NCI-H146 treated with DMSO at 0.1 percent for 48 hours (cell line): ENCODE results near the gene GOT1.

Experiments
- DNase-seq: peaks from one replicate; lab custom pipeline; 2025; ENCODE audit not compliant: unreplicated experiment; lab: John Stamatoyannopoulos, UW

Gene GOT1

DNA sequence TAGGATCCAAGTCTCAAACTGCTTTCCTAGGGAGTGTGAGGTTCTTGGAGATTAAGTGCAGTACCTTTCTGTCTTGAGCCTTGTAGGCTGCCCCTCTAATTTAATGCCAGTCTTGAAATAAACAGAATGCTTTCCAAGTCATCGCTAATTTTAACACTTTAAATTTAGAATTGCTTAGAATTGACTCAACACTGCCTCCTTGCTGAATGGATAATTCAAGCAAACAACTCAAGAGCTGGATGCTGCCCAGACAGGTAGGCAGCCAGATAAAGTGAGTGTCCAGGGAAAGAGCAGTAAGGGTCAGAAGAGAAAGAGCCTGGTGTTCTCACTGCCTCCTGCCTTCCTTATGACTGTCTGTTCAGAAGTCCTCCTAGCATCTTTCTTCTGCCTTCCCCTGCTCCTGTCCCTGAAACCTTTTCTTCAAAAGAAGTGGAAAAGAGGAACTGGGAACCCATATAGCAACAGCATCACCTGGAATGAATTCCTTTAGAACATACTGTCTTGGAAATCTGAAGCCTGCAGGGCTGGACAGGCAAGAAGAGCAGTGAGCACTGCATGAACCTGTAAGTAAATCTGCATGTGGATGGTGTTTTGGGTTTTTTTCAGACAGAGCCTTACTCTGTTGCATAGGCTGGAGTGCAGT, 3.1 kb upstream of the GOT1 start:
- no peak for DNase-seq

DNA sequence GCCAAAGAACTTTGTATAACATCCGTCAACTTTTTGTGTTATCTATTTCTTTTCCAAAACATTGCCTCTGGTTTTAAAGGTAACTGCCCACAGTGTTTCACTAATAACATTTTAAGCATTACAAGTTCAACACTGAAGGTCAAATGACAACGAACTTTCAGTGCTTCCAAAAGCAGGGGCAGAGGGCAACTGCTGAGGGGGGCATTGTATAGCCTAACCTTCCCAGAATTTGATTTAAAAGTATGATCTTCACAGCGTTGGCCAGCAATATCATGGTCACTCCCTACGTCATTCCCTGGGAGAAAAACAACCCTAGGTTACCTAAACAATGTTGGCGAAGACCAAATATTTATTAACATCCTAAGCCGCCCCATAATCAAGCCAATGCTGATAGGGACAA, 2.5 kb upstream of the GOT1 start:
- DNase-seq = no peak

DNA sequence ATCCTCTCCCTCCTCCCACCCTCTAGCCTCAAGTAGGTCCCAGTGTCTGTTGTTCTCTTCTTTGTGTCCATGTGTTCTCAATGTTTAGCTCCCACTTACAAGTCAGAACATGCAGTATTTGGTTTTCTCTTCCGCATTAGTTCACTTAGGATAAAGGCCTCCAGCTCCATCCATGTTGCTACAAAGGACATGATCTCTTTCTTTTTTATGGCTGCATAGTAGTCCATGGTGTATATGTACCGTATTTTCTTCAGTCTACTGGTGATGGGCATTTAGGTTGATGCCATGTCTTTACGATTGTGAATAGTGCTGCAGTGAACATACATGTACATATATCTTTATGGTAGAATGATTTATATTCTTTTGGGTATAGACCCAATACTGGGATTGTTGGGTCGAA, 1.6 kb upstream of the GOT1 start:
- DNase-seq = no peak

DNA sequence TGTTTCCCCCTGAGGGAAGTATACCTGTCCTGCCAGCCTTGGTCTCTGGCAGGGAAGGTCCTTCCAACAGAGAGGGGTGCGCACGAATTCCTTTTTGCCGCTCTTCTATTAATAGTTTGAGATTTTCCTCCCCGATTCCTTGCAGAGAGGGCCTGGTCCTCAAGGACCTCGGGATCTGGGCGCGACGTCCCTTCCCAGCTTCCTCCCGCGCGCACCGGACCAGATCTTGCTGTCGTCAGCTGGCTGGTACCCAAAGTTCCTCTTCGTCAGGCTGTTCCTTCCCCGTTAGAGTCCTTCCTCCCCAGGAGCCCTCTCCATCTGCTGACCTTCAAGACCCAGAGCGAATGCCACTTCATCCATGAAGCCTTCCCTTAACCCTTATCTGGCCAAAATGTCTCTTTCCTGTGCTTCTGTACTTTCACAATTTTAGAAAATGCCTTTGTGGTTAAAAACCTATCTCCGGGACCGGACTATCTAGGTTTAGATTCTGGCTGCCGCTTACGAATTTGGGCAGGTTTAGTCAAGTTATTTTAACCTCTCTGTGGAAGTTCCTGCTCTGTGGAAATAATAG, 851 bp upstream of the GOT1 start:
- no peak for DNase-seq

DNA sequence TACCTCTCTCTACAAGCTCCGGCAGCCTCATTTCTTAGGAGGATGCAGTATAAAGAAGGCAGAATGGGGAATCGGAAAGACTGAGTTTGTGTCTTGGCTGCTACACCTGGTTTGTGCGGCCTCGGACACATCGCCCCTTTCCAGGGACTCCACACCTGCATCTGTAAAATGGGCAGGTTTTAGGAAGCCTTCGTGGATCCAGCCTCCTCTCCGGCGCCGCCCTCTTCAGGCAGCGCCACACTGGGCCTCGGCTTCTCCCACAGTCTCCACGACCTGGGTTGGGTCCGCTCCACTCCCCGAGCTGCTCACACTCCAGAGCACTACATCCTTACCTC, 341 bp downstream of the GOT1 start:
- DNase-seq = no peak

DNA sequence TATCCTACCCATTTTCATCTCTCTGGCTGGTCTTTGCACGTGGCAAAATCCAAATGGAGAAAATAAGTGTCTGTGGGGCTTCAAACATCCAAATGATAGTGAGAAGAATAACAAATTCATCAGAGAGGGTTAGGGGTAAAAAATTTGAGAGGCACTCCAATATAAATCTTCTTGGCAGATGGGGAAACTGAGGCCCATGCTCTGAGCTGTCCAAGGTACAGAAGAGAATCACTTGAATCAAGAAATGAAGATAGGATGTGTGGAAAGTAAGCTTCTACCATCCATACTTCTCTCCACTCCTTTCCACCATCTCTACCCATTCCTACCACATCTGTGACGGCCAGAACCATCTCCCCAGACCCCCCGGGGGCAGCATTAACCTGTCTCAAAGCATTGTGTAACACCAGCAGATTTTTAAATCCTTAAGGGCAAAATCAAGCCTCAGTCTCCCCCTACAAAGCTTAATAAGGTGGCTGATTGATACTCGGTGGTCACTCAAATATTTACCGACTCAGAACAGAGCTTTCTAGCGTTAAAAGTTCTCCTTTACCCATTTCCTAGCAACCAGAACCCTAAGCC, 818 bp downstream of the GOT1 start:
- no peak for DNase-seq

DNA sequence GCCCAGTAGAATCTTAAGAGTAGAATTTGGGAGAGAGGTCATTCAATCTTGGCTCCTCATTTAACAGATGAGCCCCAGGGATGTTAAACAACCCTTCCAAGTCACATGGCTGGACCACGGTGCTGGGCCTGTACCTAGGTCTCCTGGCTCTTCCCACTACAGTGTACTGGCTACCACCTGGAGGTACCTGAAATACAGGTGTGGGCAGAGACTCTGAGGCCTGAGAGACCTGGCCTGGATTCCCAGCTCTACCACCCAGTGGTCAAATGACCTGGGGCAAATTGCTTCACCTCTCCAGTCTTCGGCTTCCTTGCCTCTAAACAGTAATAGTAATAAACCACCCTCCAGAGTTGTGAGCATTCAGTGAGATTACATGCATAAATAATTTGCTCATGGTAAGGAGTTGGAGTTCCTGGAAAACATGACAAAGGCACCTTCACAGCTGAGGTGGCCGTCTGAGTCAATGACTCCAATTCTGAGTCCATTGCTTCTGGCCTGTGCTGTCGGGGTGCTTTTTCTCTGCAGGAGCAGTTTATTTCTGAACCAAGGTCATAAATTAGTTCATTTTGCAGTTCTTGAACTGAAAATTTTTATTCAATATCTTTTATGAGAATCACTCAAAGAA, 2.7 kb downstream of the GOT1 start:
- no peak for DNase-seq

DNA sequence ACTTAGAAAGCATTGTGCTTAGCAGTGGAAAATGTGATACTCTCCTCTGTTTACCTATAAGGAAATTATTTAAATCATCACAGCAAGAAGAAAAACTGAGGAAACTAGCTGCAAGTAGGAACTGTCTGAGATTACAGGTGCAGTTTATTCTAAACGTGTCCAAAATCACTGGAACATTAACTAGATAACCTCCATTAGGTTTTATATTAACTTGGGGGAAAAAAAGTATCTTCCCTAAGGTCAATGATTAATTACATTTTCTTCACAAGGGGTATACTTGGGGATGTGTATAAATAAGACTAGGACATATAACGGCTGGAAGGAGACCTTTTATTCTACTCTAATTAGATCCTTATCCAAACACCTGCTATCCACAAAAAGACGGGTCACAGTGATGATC, 3.7 kb downstream of the GOT1 start:
- no peak for DNase-seq

DNA sequence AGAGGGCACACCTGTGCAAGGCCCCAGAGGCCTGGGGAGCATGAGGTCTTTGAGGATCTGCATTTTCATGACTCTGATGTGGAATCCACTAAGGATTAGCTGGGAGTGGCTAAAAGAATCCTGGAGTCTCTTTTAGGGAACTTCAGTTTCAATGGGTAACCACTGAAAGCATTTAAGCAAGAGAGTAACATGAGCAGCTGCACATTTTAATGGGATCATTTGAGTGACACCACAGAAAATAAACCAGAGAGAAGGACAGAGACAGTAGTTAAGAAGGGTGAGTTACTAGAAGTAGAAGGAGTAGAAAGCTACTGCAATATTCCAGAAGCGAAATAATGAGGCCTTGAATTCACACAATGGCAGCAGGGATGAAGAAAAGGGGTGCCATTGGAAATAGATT, 5.2 kb downstream of the GOT1 start:
- no peak for DNase-seq

DNA sequence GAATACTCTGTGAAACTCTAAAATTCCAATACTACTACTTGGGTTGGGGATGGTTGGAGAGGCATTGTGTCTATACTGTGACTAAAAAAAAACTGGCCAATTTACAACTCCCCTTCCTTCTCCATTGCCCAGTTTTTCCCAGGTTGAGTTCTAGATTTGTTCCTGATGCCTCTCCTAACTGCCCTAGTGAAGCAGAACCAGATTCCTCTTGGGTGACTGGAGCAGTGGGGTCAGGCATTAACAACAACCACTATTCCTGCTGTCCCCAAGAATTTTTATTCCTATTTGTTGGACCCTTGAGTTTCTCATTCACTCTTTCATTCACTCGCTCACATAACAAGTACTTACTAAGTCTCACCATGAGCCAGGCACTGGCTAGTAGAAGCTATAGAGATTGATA, 5.8 kb downstream of the GOT1 start:
- no peak for DNase-seq

DNA sequence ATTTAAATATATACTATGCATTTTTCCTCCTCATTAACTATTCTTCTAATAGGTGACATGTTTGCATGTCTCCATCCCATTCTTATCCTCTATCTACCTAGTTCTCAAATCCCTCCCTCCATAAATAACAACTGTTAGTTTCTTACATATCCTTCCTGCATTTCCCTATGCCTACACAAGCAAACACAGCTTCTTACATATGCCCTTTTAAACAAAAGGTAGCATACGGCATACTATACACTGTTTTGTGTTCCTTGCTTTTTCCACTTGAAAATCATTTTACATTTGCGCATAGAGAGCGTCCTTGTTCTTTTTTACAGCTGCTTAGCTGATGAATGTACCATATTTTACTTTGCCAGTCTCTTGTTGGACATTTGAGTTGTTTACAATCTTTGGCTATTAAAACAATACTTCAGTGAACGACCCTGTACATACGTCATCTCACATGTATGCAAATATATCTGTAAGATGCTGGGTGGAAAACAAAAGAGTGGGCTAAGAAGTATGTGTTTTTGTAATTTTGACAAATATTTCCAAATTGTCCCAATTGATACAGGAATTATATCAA, 7.8 kb downstream of the GOT1 start:
- no peak for DNase-seq

DNA sequence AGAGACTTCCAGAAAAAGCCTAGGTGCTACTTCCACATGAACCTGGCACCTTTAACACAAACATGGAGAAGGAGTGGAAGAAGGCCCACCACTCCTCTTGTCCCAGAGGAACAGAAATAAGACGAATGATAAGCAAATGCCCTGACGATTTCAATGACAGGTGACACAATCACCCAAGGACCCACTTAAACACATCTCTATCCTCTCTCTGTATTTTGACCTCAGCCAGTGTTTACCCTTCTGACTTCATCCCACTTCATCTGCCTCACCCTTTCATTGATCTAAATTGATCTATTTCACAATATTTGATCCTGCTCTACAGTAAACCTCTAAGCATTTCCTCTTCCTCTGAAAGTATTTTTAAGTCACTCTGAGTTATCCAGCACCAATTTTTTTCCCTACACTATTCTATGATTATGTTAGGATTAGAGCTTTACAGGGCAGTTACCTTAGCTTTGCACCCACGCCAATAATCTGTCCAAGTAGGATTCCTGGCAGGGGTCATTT, 9.1 kb downstream of the GOT1 start:
- no peak for DNase-seq

DNA sequence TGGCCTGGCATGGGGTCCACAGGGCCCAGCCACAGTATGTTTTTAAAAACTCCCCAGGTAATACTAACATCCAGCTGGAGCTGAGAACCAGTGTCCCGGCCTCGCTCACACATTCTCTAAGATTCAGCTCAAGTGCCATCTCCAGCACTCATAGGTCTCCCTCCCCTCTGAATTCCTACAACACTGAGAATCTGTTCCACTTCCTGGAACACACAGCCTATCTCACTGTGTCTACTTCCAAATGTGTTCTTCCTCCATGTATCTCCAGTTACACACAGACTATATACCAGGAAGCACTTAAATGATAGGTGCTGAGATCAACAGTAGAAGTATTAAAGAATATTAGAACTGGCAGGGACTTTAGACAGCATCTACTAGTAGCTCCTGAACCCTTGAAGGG, 10.7 kb downstream of the GOT1 start:
- no peak for DNase-seq

DNA sequence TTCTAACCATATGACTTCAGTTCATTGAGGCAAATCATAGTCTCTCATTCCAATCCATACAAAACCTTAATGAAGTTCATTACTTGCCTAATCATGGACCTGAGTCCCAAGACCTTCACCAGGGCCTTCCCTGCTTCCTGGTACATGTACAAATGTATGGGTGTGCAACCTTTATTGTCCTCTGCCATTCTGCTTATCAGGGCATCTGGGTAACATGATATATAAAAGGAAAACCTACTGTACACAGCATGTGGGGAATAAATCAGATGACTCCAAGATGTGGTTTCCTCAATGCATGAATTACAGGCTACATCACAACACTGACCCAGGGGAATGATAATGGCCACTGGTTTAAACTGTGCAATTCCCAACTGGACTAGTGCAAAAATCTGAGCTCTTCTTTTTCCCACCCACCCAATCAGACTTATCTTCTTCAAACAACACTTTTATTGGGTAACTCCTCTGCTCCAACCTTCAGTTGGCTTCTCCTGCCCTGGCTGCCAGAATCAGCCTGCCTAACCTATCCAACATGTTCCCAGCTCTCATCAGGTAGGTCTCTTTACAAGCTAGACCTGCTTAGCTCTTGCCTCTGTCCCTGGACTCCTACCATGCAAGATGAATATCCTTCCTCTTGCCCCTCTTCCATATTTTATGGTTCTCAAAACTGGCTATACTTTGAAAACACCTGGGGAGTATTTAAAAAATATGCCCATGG, 11.4 kb downstream of the GOT1 start:
- DNase-seq = no peak

DNA sequence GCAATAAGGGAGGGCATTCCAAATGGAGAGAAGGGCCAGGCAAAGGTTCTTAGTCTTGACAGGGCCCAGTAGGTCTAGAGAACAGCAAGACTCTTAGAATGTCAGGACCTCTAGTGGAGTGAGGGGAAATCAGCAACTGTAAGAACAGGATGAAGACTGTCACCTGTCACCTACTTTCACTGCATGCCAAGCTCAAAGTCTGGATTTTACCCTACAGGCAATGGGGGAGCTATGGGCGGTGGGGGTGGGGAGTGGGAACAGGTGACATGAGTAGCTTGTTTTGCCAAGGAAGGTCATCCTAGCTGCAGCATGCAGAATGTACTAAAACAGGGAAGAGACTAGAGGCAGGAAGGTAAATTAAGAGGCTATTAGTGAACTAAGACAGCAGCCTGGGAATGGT, 18.3 kb downstream of the GOT1 start:
- DNase-seq = no peak

DNA sequence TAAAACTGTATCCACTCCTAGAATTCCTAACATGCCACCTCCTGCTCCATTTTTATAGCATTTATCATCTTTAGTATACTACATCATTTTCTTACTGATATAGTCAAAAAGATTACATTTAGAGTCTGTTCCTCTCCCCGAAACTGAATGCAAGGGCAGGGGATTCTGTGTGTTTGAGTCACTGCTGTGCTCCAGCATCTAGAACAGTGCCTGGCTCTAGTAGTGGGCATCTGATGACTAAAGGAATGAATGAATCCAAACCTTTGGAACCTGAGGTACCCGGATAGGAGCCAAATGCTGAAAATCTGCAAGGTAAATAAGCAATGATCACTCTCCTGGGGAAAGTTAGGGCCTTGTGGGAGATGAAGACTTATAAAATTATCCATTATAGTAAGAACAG, 18.9 kb downstream of the GOT1 start:
- no peak for DNase-seq

DNA sequence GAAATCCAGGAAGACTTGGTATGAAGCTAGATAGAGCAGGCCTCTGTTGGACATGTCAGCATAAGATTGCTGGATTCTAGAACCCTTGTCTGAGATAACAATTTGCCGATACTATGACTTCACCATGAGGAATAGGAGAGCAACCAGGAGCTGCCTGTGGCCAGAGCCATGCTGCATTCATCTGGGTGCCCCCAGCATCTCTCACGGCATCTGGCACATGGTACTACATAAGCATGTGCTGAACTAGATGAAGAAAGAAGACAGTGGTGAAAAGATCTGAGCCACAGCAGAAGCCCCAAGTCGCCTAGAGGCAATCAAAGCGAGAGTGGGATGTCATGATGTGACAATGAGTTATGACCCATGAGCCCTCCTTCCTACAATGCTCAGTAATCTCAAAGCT, 19.5 kb downstream of the GOT1 start:
- DNase-seq = no peak

DNA sequence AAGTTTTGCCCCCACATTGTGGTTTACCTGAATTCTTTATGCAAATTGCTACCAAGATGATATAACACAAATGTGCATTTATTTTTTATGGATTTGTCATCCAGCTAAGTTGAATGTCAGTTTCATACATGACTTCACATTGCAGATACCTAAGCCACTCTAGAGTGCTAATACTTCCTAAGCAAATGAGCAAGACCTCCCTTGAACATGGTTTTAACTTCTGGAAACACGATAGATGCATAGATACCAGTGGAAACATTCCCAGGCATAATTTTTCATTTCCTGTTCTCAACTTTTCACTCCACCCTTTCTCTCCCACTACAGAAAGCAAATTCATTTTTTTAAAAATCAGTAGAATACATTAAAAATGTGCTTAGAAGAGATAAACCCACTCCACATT, 20.3 kb downstream of the GOT1 start:
- DNase-seq = no peak

DNA sequence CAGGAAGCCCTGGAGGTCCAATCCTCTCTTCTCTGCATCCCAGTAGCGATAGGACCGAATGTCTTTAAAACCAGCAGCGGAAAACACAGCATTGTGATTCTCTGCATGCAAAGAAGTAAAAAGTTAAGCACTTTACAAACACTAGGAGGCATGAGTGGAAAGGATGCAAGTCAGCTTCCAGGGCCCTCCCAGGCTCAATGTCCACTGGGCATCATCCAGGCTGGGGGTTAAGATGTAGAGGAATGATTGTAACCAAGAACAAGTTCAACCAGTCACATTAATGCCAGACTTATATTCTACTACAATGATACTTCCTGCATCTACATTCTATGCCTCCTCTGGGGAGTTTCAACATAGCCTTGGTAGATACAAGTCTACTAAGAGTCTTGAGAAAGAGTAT, 24.3 kb downstream of the GOT1 start:
- DNase-seq = no peak

DNA sequence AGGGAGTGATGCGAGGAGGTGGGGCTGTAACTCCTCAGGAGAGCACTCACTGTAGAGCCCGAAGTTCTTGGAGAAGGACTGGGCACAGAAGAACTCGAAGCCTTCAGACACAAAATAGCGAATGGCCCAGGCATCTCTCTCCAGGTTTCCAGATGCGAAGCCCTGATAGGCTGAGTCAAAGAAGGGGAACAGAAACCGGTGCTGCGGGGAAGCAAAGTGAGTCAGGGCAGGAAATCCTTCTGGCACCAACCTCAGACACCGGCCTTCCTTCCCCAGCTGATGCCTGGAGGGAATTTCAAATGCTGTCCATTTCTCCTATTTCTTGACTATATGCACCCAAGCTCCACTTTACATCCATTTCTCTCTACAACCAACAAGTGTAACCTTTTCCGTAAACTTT, 26.8 kb downstream of the GOT1 start:
- DNase-seq = no peak

DNA sequence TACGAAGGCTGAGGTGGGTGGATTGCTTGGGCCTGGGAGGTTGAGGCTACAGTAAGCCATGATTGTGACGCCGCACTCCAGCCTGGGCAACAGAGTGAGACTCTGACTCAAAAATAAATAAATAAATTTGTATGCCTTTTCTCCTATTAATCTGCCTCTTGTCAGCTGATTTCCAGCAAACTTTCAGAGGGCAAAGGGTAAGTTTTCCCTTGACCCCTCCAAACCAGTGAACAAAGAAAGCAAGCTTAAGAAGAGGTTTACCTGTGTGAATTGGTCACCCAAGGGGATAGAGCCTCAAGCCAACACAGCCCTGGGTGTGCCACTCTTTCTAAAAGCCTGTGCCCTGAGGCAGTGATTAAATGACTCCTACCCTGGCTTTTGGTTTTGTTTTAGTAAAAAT, 30.8 kb downstream of the GOT1 start:
- DNase-seq = no peak

DNA sequence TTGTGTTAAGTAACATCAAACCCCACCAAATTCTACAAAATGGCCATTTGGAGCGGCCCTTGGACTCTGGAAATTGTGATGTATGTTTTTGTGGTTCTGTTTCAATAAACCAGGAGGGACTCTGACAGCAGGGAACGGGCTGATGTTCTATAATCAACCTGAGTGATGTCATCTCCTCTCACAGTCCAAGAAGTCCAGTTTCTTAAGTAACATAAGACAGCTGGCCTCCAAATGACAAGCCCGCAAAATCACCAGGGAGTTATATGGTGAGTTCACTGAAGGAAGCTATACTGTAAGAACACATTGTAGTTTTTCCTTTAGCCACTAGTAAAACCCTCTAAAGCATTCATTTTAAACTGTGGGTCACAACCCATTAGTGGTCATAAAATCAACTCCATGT, 34.0 kb downstream of the GOT1 start:
- no peak for DNase-seq
